Esophagus muscularis mucosa (tissue), 4 donors: ENCODE data around the gene TLL2. TPM values are rescaled to one million over a fixed set of nuclear protein-coding genes. Genes with fewer than 3 reads are reported as not detected.

Experiments
- DNase-seq: peaks from one replicate; pipeline ENCODE4 v3.0.0-alpha.2; 2017; ENCODE audit errors: extremely low spot score
- H3K27ac ChIP-seq, 4 donors: fragments of 200-600 bp; sonication (generic); replicated peaks in 1 of 4; 1 replicate in 3 of 4; 2 replicates in 1 of 4; pipeline ENCODE4 v1.5.1; 2016 to 2019; ENCODE audit warnings: mild to moderate bottlenecking in 1 of 4
- H3K27me3 ChIP-seq, 4 donors: fragments of 200-600 bp; sonication (generic); one replicate each; pipeline versions ENCODE4 v1.5.1 to v1.6.0; 2016 to 2019
- H3K36me3 ChIP-seq, 4 donors: fragments of 200-600 bp; sonication (generic); one replicate each; pipeline ENCODE4 v1.5.1; 2016 to 2019
- H3K4me1 ChIP-seq, 4 donors: fragments of 200-600 bp; sonication (generic); one replicate each; pipeline ENCODE4 v1.5.1; 2016 to 2019
- H3K4me3 ChIP-seq, 4 donors: fragments of 200-600 bp; sonication (generic); 1 replicate in 2 of 4; 2 replicates in 2 of 4; pipeline ENCODE4 v1.5.1; 2016 to 2019; ENCODE audit warnings: mild to moderate bottlenecking in 4 of 4, moderate library complexity in 1 of 4
- H3K9me3 ChIP-seq, 4 donors: fragments of 200-600 bp; sonication (generic); 1 replicate in 3 of 4; 2 replicates in 1 of 4; pipeline ENCODE4 v1.5.1; 2016 to 2019
- CTCF ChIP-seq, 3 experiments: fragments of 200-600 bp in 2 of 3; fragments of 450-650 bp in 1 of 3; sonication (generic) in 2 of 3; IDR thresholded peaks; one replicate each; pipeline ENCODE4 v1.5.1; 2017 to 2019; ENCODE audit warnings: antibody characterized with exemption in 3 of 3, mild to moderate bottlenecking in 2 of 3, moderate library complexity in 1 of 3
- EP300 ChIP-seq: sonication (generic); formaldehyde crosslinking; IDR thresholded peaks from one replicate; pipeline ENCODE4 v1.6.1; 2017; ENCODE audit warnings: antibody characterized with exemption
- POLR2A ChIP-seq: fragments of 450-650 bp; IDR thresholded peaks from one replicate; pipeline ENCODE4 v1.6.1; 2017; ENCODE audit warnings: antibody characterized with exemption, moderate library complexity, mild to moderate bottlenecking, low read depth
- POLR2AphosphoS5 ChIP-seq, 2 donors: sonication (generic); formaldehyde crosslinking; IDR thresholded peaks; one replicate each; pipeline ENCODE4 v1.6.1; 2017; ENCODE audit warnings: antibody characterized with exemption in 2 of 2
- WGBS: methylation state at CpG from one replicate; pipeline ENCODE4 v1.1.5; 2018; 5-methylcytosine and 5-hydroxymethylcytosine counted together
- intact Hi-C: fragments of 100-400 bp; cut with DNase I; formaldehyde crosslinking; loops from one replicate; pipeline ENCODE4 v1.15.1; 2023
- total RNA-seq, 4 donors: library from RNA; depleted of rRNA; stranded (reverse); fragments of >200 nt; gene quantifications; one replicate each; pipeline versions ENCODE4 v1.1.0 to v1.2.1, GENCODE V29; 2016

Gene TLL2
- total RNA-seq, 4 donors from 2014 or later = 0.17 to 2.1 (median 0.27) TPM

DNA sequence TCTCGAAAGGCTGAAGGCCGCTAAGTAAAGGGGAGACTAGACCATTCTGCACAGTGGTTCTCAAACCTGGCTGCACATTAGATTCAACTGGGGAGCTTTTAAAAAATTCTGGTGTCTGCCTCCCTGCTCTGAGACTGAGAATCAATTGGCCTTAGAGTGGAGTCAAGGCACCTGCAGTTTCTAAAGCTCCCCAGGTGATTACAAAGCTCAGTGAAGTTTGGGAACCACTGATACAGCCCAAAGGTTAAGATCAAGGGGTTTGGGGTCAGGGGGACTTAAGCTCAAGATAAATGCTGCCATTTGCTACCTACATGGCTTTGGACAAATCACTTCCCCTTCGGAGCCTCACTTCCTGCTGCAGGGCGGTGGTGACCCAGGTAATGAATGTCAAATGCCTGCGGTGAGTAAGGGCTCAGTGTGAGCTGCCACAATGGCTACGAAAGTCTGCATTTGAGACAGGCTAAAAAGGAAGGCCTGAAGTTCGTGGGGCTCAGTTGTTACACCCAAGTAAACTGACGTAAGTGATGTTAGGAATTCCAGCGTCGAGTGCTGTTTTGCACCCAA, 72.3 kb downstream of the TLL2 start:
- Histone ChIP-seq H3K36me3 (no peaks in the 10 kb centered on the region), H3K27me3 (no peaks in the 10 kb centered on the region), H3K4me3 (no peak overlapping the region), H3K27ac (peak overlapping the region in 1 of 4 donors; percentile 52), H3K4me1 (peaks cover 0 to 18% (median 8%) of the 10 kb centered on the region in 4 donors), H3K9me3 (peaks cover 0 to 4% (median 0%) of the 10 kb centered on the region in 4 donors)
- WGBS = 71% methylated on average over 10 of the region's 10 CpGs
- intact Hi-C loops = no loop called here
- TF ChIP-seq POLR2AphosphoS5 (IDR thresholded peaks at IDR 0.05) = no peak
- DNase-seq = peak; percentile 80

DNA sequence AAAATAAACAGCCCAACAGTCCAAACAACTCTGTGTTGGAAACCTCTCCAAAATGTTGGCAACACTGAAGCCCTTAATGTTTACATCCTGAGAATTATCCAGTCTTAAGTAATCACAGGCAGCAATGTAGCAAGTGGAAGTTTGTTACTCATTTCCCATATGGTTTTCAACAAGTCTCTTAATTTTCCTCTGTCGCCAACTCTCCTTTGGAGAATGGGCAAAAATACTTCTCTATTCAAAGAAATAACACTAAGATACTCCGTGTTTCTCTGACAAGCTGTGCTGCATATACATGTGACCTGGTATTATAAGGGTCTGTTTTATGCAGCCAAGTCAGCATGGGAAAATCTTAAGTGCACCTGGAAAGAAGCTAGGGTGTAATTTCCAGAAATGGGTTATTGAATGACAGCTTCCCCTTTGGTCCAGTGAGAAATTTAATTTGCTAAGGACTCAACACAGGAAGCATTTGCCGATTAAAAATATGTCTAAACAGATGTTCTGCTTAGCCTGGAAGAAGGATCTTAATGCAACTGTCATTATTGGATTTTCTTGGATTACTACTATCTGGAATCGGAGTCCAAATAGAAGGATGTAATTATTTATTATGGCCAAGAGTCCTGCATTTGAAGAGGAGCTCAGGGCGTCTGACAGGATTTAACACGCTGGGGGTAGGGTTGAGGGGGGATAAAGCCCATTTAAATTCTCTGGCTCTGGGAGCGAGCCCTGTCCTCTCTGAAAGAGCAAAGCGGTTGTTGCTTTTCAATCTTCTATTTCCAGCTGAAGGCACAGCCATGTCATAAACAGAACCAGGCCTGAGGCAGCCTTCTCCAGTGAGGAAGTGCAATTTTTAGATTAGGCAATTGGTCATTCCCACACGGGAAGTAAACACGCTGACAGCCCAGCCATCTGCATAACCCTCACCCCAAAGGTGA, 73.1 kb downstream of the TLL2 start:
- Histone ChIP-seq H3K27ac (peak overlapping the region in 1 of 4 donors; percentile 52), H3K9me3 (peaks cover 0 to 4% (median 0%) of the 10 kb centered on the region in 4 donors), H3K4me1 (peaks cover 0 to 18% (median 8%) of the 10 kb centered on the region in 4 donors), H3K27me3 (no peaks in the 10 kb centered on the region), H3K36me3 (no peaks in the 10 kb centered on the region), H3K4me3 (no peak overlapping the region)
- DNase-seq = peak; percentile 78
- intact Hi-C loops = no loop called here
- TF ChIP-seq CTCF (IDR thresholded peaks at IDR 0.05) (no peak), POLR2AphosphoS5 (IDR thresholded peaks at IDR 0.05) (no peak), POLR2A (no peak), EP300 (no peak)
- 49% methylated on average over 10 of the region's 10 CpGs for WGBS

- Histone ChIP-seq H3K27me3 (no peaks in the 10 kb centered on the region), H3K4me3 (no peak overlapping the region), H3K4me1 (peaks cover 0 to 18% (median 8%) of the 10 kb centered on the region in 4 donors), H3K36me3 (no peaks in the 10 kb centered on the region), H3K27ac (no peak overlapping the region), H3K9me3 (peaks cover 0 to 4% (median 0%) of the 10 kb centered on the region in 4 donors)
- 69% methylated on average over 2 of the region's 2 CpGs for whole genome bisulfite sequencing
- no peak for TF ChIP-seq POLR2AphosphoS5 (IDR thresholded peaks at IDR 0.05)
- TF ChIP-seq CTCF (IDR thresholded peaks at IDR 0.05) = no peak
- TF ChIP-seq EP300 = no peak
- TF ChIP-seq POLR2A = no peak
- intact Hi-C loops = no loop called here
- DNase-seq = no peak
Measured at GRCh38 chr10:96439725-96440124, 74.0 kb downstream of the TLL2 start.

DNA sequence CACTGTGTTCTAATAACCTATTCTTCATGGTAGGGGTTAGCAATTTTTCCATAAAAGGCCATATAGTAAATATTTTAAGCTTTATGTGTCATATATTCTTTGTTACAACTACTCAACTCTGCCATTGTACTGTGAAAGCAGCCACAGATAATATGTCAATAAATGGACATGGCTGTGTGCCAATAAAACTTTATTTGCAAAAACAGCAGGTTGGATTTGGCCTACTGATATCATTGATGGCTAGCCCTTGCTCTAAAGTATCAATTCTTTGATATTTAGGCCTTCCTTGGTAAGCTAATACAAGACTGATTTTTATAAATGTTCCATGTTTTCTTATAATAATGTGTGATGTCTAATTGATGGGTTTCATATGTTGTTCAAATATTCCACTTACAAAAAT, 77.7 kb downstream of the TLL2 start:
- no peak for DNase-seq
- Histone ChIP-seq H3K27ac (no peak overlapping the region), H3K4me3 (no peak overlapping the region), H3K9me3 (peaks cover 0 to 4% (median 0%) of the 10 kb centered on the region in 4 donors), H3K27me3 (peaks cover 0 to 4% (median 0%) of the 10 kb centered on the region in 4 donors), H3K4me1 (peaks cover 0 to 7% (median 3%) of the 10 kb centered on the region in 4 donors), H3K36me3 (no peaks in the 10 kb centered on the region)
- TF ChIP-seq EP300 (no peak), CTCF (IDR thresholded peaks at IDR 0.05) (no peak), POLR2A (no peak), POLR2AphosphoS5 (IDR thresholded peaks at IDR 0.05) (no peak)
- intact Hi-C loops = no loop called here
